Middle frontal gyrus (tissue), 1 donor: ENCODE data around the gene MYL5.
"Not testable (repeated sequence)": the region's sequence is repeated elsewhere in the genome, so short reads cannot be mapped to it uniquely, and the experiment has no call there.

Source experiments
- DNase-seq: peaks from one replicate; pipeline ENCODE4 v3.0.0-alpha.2; 2015; ENCODE audit warnings: low spot score; ENCODE audit errors: extremely low spot score

Gene MYL5

GRCh38 chr4:669806-670559, 4.4 kb upstream of the MYL5 start:
- DNase-seq: not testable (repeated sequence)

DNA sequence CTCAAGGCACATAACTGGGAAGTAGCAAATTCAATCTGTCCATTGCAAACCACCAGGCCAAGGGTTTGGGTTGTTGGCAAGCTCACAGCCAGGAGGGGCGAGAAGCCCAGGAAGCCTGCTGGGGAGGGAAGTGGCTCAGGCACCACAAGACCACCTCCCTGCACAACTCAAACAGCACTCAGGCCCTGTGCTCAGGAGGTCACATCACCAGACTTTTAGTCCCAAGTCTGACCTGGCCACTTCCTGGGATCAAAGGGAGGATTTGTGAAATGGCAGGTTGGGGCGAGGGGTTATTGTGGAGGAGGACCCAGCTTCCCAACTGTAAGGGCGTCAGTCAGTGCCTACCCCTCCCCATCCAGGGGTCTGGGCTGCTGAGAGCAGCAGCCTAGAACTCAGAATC, 2.6 kb upstream of the MYL5 start:
- no peak for DNase-seq

DNA sequence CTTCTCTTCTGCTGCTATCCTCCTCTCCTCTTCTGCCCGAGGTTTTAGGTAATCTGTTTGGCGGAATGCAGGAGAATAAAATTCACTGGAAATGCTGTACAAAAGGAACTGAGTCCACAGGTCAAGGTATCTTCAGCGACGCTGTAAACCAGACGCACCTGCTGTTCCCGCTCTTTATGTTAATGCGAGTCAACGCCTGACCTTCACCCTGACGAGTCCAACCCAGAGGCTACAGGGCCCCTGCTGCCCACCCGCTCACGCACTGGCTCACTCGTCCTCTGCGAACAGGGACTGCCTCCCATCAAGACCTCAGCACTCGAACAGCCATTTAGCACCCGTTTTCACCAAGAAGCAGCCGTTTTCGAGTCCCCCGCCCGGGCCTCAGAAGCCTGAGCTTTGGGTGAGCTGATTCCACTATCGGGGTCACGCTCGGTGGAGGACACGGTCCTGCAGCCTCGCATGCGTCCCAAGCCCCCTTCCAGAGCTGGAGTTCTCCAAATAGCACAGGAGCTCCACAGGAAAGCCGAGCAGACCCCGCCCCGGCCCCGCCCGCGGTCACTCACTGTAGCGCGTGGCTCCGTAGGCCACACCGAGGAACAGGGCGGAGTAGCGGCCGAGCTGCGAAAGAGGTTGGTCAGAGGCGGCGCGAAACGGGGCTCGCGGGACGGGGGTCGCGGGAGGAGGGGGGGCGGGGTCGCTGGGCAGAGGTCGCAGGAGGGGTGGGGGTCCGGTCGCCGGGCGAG, 822 bp upstream of the MYL5 start:
- no peak for DNase-seq

DNA sequence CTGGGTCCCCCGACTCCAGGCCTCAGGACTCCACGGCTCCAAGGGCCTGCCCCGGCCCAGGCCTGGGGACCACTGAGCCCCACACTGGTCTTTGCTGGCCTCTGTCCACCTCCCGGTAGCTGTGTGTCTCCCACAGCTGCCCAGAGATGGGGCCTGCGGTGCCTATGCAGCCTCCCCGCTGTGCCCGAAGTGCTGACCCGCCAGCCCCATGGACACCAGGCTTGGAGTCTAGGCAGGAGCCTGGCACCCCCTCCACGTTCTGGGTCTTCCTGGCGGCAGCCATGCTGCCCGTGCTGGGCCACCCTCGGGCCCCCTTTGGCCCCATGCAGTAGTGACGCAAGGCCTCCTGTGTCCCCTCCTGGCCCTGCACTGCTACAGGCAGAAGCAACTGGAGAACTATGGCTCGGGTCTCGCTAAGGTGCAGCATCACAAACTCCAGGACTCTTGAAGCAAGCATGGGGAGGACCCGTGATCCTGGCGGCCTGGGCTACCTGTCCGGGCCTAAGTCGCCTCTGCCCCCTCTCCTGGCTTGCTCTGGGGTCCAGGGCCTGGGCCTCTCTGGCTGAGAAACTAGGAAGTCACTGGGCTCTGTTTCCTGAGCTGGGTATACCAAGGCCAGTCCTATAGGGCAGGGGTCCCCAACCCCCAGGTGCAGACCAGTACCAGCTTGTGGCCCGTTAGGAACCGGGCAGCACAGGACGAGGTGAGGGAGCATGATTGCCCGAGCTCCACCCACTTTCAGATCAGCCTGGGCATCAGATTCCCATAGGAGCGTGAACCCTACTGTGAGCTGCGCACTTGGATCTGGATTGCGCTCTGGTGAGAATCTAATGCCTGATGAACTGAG, 917 bp downstream of the MYL5 start:
- no peak for DNase-seq

DNA sequence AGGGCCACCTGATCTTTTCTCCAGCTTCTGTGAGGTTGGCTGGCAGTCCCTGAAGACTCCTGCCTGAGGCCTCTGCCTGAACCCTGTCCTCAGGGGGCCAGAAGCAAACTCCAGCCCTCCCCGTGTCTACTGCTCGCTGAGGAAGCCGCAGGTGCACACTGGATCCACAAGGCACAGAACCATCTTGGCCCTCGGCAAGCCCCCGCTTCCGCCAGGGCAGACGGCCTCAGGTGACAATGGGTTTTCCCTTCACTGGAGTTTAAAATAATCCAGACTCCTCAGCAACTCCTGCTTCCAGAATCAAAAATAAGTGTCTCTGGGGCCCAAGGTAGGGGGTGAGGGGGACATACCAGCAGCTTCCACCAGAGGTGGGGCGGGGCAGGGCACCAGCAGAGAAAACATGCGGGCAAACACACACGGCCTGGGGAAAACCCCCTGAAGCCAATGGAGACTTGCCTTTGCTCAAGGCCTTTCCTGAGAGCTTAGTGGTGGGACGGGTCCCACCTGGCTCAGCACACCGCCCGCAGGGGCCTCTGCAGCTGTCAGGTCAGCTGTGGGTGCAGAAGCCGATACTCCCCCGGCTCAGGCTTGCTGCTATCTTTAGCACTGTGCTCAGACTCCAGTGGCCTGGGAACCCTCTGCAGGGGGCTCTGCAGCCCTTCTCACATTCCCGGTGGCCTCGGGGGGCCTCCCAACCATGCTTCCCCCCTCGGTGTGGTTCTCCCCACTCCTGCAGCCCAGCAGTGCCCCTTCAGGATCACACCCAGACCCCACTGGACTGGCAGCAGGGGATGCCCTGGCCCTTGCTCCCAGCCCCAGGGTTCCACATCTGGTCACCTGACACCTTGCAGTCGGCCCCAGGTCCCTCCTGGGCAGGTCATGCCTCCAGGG, 1.9 kb downstream of the MYL5 start:
- DNase-seq: no peak

DNA sequence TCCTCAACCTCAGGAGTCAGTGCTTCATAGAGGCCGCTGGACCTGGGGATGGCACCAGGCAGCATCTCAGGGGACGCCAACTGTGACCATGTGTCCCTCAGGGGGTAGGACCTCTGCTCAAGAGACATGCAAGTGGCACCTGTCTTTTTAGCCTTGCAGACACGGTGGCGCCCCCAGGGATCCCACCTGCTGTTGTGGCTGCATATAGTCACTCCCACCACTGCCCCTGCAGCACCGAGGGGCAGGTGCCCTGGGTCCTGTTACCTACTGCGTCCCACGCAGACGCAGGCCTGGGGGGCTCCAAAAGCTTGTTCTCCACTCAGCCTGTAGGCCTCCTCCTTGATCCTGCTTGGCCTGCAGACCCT, 2.5 kb downstream of the MYL5 start:
- no peak for DNase-seq

DNA sequence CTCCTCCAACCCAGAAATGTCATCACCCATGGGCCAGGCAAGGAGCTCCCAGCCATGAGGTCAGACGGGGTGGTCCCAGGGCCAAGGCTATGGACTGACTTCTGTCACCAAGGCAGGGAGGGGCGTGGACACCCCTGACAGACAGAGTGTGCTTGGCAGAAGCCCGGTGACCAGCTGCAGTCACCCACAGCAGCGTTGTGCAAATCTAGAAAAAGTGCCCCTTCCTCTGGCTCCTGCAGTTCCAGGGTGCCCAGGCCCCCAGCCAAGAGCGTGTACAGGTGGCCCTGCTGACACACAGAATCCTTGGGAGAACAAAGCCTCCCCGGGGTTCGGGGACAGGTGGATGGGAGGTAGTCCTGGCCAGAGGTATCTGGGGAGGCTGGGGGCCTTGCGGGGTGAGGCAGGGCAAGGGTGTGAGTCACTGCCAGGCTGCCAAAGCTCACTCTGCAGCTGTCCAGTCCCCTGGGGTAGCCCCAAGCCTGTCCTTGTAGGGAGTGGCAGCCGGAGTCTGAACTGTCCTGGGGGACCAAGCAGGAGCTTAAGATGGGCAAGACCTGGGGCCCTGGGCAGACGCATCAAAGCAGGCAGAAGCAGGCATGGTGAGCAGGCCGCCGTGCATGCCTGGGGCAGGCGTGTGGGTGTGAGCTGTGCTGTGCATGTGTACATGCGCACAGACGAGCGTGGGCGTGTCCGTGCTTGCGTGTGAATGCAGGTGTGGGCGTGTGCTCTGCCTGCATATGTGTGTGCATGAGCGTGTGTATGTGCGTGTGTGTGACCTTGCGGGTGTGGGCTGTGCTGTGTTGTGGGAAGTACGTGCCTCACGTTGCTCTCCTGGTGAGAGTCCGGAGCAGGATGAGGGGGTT, 3.3 kb downstream of the MYL5 start:
- DNase-seq: no peak

DNA sequence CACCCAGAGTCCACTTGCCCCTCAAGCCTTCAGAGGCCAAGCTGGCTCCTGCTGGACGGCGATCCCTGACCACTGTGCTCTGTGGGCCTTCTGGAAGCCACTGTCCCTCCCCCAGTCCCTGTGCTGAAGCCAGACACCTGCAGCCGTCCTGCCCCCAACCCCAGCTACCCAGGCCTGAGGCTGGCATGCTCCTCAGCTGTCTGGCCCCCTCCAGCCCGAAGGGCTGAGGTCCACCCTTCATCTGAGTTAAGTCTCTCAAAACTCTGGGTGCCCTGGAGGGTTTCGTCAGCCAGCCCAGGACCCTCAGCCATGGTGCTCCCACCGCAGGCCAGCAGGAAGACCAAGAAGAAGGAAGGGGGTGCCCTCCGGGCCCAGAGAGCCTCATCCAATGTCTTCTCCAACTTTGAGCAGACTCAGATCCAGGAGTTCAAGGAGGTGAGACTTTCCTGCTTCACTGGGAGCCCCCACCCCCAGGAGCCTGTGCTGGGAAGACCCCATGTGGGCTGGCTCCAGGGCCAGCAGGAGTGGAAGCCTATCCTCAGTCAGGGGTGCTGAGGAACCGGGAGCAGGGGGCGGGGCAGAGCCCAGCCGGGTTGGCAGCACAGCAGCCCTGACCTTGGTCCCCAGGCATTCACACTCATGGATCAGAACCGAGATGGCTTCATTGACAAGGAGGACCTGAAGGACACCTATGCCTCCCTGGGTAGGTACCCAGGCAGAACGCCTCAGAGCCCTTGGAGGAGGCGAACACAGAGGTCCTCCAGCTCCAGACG, 4.2 kb downstream of the MYL5 start:
- DNase-seq: no peak

DNA sequence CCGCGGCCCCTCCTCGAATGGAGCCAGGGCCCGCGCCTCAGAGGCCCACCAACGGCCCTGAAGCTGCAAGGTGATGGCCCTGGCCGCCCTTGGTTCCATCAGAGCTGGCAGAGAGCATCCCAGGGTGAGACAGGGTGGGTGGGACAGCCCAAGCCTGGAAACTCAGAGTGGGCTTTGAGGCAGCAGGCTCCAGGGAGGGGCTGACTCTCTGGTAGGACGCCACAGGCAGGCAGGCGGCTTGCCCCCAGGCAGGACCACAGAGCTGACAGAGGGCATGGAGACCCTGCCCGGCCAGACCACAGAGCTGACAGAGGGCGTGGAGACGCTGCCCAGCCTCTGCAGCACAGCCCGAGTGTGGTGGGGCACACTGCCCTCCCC, 4.8 kb downstream of the MYL5 start:
- no peak for DNase-seq

- no peak for DNase-seq
Observed at GRCh38 chr4:679629-680028, 5.3 kb downstream of the MYL5 start.

DNA sequence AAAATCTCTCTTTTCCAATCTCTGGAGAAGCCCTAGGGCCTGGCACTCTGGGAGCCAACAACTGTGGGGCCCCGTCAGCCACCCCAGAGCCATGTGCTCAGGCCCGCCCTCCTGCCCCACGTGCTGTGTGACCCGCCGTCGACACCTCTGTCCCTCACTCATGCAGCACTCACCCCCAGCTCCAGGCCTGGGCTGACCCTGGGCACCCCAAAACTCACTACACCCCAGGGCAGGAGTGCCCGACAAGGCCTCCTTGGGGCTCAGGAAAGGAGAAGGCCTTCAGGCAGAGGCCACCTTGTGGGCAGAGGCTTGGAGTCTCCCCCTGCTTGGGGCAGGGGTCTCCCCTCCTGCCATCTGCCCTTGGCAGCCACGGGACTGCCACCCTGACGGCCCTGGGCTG, 5.7 kb downstream of the MYL5 start:
- no peak for DNase-seq

DNA sequence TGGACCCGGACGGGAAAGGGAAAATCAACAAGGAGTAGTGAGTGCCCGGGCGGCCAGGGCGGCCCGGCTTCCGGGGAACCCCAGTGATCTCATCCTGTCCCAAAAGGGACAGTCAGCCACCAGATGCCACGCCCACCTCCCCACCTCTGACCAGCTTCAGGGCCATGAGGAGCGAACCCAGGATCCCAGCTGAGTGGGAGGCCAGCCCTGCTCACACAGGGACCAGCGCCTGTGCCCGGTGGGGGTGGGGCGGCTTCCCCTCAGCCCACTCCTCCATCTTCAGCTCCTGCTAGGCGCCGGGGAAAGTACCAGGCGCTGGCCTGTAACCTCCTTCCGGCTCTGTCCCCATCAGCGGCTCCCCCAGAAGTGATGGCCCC, 6.2 kb downstream of the MYL5 start:
- no peak for DNase-seq

DNA sequence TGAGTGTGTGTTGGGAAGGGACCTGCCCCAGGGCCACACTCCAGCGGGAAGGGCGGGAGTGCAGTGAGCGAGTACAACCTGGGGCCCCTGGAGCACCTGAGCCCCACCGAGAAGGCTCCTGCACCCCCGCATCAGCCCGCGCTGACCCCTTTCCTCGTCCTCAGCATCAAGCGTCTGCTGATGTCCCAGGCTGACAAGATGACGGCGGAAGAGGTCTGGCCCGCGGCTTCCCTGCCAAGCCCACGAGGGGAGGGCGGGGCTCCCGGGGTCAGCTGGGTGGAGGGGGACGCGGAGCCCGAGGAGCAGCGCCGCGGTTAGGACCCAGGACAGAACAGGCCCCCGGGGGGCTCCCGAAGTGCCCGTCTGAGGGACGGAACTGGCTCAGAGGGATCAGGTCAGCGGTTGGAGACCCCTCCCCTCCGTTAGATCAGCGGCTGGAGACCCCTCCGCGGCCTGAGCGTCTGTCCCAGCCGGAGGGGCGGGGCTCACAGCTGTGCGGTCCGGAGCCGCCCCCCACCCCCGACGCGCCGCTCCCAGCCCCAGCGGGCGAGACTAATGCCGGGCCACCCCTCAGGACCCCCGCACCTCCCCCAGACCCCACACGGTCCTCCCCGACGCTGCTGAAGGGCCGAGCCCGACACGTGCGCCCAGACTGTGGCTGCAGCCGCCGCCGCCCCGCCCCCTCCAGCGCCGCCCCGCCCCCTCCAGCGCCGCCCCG, 6.7 kb downstream of the MYL5 start:
- DNase-seq: no peak

- no peak for DNase-seq
Observed at GRCh38 chr4:681736-682451, 7.6 kb downstream of the MYL5 start.

- DNase-seq: no peak
Observed at GRCh38 chr4:682490-683172, 8.3 kb downstream of the MYL5 start.

DNA sequence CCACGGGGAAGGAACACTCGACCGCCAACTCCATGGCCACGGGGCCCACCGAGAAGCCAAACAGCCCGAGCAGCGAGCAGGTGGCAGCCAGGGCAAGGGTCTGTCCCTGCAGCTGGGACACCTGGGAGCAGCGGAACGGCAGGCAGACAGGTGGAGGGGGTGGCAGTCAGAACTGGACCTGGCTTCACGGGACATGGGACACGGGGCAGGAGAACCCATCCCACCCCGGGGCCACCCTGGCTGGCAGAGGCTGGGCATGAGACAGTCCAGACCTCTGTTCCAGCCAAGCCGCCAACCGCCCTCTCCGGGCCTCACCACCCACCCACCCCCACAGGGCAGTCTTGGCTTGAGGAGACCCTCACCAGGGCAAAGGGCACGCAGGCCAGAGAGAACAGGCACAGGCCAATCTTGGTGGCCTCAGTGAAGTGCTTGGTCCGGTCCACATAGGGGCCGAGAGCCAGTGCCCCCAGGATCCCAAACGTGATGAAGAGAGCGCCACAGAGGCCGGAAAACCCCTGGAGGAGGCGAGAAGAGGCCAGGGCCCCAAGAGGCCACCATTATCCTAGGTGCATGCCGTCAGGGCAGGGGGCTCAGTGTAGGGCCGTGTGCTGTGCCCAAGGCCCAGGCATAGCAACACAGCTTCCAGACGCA, 9.0 kb downstream of the MYL5 start:
- DNase-seq: no peak

DNA sequence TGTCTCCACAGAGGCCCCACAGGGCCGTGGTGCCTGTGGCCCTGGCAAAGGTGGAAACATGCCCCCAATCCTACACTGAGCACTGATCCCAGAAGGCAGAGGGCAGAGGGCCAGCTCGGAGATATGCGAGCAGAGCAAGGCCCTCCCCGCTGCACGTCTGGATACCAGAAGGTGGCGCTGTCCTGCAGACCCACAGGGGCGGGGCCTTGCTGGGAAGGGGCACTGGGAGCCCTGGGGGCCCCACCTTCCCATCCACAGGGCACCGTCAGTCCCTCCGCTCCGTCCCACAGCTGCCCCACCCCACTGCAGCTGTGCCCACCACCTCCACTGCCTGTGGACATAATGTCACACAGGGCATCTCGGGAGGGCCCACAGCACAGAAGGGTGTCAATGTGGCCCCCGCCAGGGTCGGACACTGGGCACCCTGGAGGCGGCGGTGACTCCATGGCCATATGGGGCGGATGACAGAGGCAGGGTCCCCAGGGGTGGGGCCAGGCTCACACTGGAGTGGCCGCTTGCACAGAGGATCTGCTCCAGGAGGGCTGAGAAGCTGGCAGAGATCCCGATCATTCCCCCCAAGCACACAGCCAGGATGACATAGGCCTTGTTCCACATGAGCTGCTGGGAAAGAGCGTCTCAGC, 9.8 kb downstream of the MYL5 start:
- peak; percentile 56 for DNase-seq
